ENCODE results near the gene B4GALNT3. TPM values are rescaled to one million over a fixed set of nuclear protein-coding genes. Genes with fewer than 3 reads are reported as not detected.

B4GALNT3 gene
- total RNA-seq = 1 to 10 TPM in 1 of 3 donors, under 1 TPM in 1, not detected in 1; 0.93 to 4.2 TPM
- total RNA-seq (2013) = 5.7 TPM

DNA sequence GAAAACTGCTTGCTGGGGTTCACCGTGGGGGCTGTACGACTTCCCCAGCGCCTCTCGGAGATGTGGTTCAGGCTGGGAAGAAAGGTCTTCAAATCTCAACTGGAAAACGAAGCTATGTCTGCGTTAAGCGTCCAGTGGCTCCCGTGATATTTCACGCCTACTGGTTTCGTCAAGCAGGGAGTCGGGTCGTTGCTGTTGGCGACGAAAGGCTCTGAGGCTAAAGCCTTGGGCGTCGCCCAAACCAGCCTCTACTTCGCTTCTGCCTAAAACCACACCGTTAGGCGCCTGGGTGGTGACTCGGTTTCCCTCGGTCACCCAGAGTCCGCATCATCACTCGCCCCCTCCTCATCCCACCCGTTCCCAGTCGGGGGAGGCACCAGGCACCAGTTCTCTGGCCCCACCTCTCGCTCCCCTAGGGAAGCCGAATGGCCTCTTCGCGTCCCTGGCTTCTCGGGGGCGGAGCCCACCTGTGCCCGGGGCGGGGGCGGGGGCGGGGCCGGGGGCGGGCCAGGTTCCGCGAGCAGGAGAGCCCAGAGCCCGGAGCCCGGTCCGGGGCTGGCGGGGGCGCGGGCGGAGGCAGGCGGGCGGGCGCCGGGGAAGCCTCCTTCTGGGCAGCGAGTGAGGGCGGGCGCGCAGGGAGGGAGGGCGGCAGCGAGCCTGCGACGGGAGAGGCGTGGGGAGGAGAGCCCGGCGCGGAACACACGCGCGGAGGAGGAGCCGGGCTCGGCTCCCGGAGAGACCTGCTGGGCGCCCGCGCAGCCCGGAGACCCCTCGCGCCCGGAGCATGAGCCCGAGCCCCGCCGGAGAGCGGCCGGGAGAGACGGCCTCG is at the start of gene B4GALNT3:
Gene B4GALNT3 (plus strand): TSS at position 510 of the 829 bp plus-strand sequence. CDS start 438 bp downstream, outside the sequence.
- H3K27ac ChIP-seq (ENCODE audit: low read length) = no peak within 1 kb of the TSS
- Mint-ChIP-seq H3K4me1 (peaks cover 18 to 28% of the 10 kb centered on the region in 2 donors), H3K9me3 (no peaks in the 10 kb centered on the region), H3K36me3 (no peaks in the 10 kb centered on the region), H3K27ac (peak within 1 kb of the TSS in 1 of 2 donors; percentile 70), H3K4me3 (peak within 1 kb of the TSS; percentile 91), H3K27me3 (ENCODE audit: low read depth in 2 of 2) (peaks cover 19 to 43% of the 10 kb centered on the region in 2 donors)
- TF ChIP-seq, protein P1, sequence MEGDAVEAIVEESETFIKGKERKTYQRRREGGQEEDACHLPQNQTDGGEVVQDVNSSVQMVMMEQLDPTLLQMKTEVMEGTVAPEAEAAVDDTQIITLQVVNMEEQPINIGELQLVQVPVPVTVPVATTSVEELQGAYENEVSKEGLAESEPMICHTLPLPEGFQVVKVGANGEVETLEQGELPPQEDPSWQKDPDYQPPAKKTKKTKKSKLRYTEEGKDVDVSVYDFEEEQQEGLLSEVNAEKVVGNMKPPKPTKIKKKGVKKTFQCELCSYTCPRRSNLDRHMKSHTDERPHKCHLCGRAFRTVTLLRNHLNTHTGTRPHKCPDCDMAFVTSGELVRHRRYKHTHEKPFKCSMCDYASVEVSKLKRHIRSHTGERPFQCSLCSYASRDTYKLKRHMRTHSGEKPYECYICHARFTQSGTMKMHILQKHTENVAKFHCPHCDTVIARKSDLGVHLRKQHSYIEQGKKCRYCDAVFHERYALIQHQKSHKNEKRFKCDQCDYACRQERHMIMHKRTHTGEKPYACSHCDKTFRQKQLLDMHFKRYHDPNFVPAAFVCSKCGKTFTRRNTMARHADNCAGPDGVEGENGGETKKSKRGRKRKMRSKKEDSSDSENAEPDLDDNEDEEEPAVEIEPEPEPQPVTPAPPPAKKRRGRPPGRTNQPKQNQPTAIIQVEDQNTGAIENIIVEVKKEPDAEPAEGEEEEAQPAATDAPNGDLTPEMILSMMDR (IDR thresholded peaks at IDR 0.05) = no peak
- WGBS (ENCODE audit: insufficient coverage) = 5% methylated on average over 82 of the region's 82 CpGs
- DNase-seq = peak; percentile 37 to 62
- intact Hi-C loops (cut with micrococcal nuclease) = loop anchor here (5.0 kb wide), 1 partner anchor 38 kb away; no protein-coding TSS in a partner anchor
- H3K4me1 ChIP-seq (ENCODE audit: control insufficient read depth, insufficient read depth, low read length) = peaks cover 22% of the 10 kb centered on the region
- ATAC-seq = peak; percentile 43 to 66 (median 59)
- H3K27me3 ChIP-seq (ENCODE audit: control insufficient read depth, insufficient read depth, low read length) = peaks cover 10% of the 10 kb centered on the region
- no peaks in the 10 kb centered on the region for H3K9me3 ChIP-seq (ENCODE audit: control insufficient read depth, insufficient read depth, low read length)
- H3K4me3 ChIP-seq (ENCODE audit: low read length) = peak within 1 kb of the TSS; percentile 24
- no peaks in the 10 kb centered on the region for H3K36me3 ChIP-seq (ENCODE audit: control insufficient read depth, insufficient read depth, low read length)

DNA sequence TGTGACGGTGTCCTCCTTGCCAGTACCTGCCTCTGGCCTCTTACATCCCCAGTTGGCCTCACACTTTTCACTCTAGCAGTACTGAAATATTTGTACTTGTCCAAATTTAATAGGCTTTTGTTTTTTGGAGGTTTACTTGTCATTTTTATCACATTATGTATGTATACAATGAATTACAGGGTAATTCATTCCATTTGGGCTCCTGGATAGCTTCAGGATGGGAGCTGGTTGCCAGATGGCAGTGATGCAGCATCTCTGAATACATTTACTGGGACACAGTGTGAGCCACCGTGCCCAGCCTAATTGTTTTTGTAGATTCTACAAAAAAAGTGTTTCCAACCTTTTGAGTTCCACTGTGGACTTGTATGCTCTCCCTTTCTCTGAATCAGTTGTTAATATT is 44.9 kb upstream of the B4GALNT3 start:
- H3K9me3 Mint-ChIP-seq = no peaks in the 10 kb centered on the region
- no peak overlapping the region for H3K4me3 ChIP-seq (ENCODE audit: low read length)
- intact Hi-C loops (cut with micrococcal nuclease) = no loop called here
- WGBS (ENCODE audit: insufficient coverage) = 100% methylated on average over 2 of the region's 2 CpGs
- TF ChIP-seq, protein P1 (IDR thresholded peaks at IDR 0.05) = no peak
- peaks cover 29% of the 10 kb centered on the region for H3K36me3 ChIP-seq (ENCODE audit: control insufficient read depth, insufficient read depth, low read length)
- no peak overlapping the region for H3K27ac Mint-ChIP-seq
- no peak for DNase-seq
- no peaks in the 10 kb centered on the region for H3K9me3 ChIP-seq (ENCODE audit: control insufficient read depth, insufficient read depth, low read length)
- no peaks in the 10 kb centered on the region for H3K4me1 ChIP-seq (ENCODE audit: control insufficient read depth, insufficient read depth, low read length)
- H3K36me3 Mint-ChIP-seq = peaks cover 10% of the 10 kb centered on the region
- no peaks in the 10 kb centered on the region for H3K27me3 ChIP-seq (ENCODE audit: control insufficient read depth, insufficient read depth, low read length)
- H3K27me3 Mint-ChIP-seq (ENCODE audit: low read depth in 2 of 2) = no peaks in the 10 kb centered on the region
- H3K4me3 Mint-ChIP-seq = no peak overlapping the region
- H3K27ac ChIP-seq (ENCODE audit: low read length) = no peak overlapping the region
- no peaks in the 10 kb centered on the region for H3K4me1 Mint-ChIP-seq
- no peak for ATAC-seq

DNA sequence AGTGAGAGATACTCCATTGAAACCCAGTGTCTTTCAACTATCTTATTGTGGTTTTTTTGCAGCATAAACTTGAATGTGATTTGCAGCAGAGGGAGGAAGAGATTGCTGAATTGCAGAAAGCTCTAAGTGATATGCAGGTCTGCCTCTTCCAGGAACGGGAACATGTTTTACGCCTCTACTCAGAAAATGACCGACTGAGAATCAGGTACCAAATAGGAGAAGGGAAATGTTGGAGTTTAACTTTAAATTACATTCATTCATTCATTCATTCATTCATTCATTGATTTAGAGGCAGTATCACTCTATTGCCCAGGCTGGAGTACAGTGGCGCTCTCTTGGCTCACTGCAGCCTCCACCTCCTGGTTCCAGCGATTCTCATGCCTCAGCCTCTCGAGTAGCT is 41.3 kb upstream of the B4GALNT3 start:
- H3K36me3 ChIP-seq (ENCODE audit: control insufficient read depth, insufficient read depth, low read length) = peaks cover 24% of the 10 kb centered on the region

More for the DNA sequence above, 41.3 kb upstream of the B4GALNT3 start:
- Mint-ChIP-seq H3K27ac (no peak overlapping the region), H3K4me1 (peaks cover 0 to 4% of the 10 kb centered on the region in 2 donors), H3K9me3 (no peaks in the 10 kb centered on the region), H3K36me3 (no peaks in the 10 kb centered on the region), H3K27me3 (ENCODE audit: low read depth in 2 of 2) (no peaks in the 10 kb centered on the region), H3K4me3 (no peak overlapping the region)
- intact Hi-C loops (cut with micrococcal nuclease) = no loop called here
- Histone ChIP-seq H3K4me3 (ENCODE audit: low read length) (no peak overlapping the region), H3K4me1 (ENCODE audit: control insufficient read depth, insufficient read depth, low read length) (no peaks in the 10 kb centered on the region), H3K9me3 (ENCODE audit: control insufficient read depth, insufficient read depth, low read length) (no peaks in the 10 kb centered on the region), H3K27me3 (ENCODE audit: control insufficient read depth, insufficient read depth, low read length) (no peaks in the 10 kb centered on the region), H3K27ac (ENCODE audit: low read length) (no peak overlapping the region)
- ATAC-seq (no peak), DNase-seq (no peak)
- 100% methylated on average over 4 of the region's 6 CpGs for WGBS (ENCODE audit: insufficient coverage)
- TF ChIP-seq, protein P1 (IDR thresholded peaks at IDR 0.05) = no peak

Measured in natural killer cell (primary cell).